ENCODE measurements around the gene GZF1. TPM values are rescaled to one million over a fixed set of nuclear protein-coding genes. Genes with fewer than 3 reads are reported as not detected.

Gene GZF1
- total RNA-seq, 1 donor = 61.0 TPM

- Histone ChIP-seq H3K27me3 (ENCODE audit: insufficient read depth, low read length) (no peaks in the 10 kb centered on the region), H3K4me1 (ENCODE audit: insufficient read depth, low read length) (peaks cover 27% of the 10 kb centered on the region), H3K4me3 (ENCODE audit: low read length) (peak overlapping the region; percentile 64), H3K9me3 (ENCODE audit: low read depth, low read length) (no peaks in the 10 kb centered on the region)
Observed at GRCh38 chr20:23357767-23358562, 4.0 kb upstream of the GZF1 start.

- peaks cover 33% of the 10 kb centered on the region for H3K4me1 ChIP-seq (ENCODE audit: insufficient read depth, low read length)
- H3K27me3 ChIP-seq (ENCODE audit: insufficient read depth, low read length) = no peaks in the 10 kb centered on the region
- H3K9me3 ChIP-seq (ENCODE audit: low read depth, low read length) = no peaks in the 10 kb centered on the region
- peak overlapping the region; percentile 2 for H3K4me3 ChIP-seq (ENCODE audit: low read length)
Observed at GRCh38 chr20:23358563-23358906, 3.4 kb upstream of the GZF1 start.

GRCh38 chr20:23358923-23359593 is 2.9 kb upstream of the GZF1 start:
- Histone ChIP-seq H3K4me3 (ENCODE audit: low read length) (no peak overlapping the region), H3K27me3 (ENCODE audit: insufficient read depth, low read length) (no peaks in the 10 kb centered on the region), H3K9me3 (ENCODE audit: low read depth, low read length) (no peaks in the 10 kb centered on the region)

GRCh38 chr20:23360531-23360930 is 1.5 kb upstream of the GZF1 start:
- Histone ChIP-seq H3K4me3 (ENCODE audit: low read length) (no peak overlapping the region), H3K27me3 (ENCODE audit: insufficient read depth, low read length) (no peaks in the 10 kb centered on the region), H3K4me1 (ENCODE audit: insufficient read depth, low read length) (peaks cover 38% of the 10 kb centered on the region), H3K9me3 (ENCODE audit: low read depth, low read length) (no peaks in the 10 kb centered on the region)

More at GRCh38 chr20:23358923-23359593, 2.9 kb upstream of the GZF1 start:
- H3K4me1 ChIP-seq (ENCODE audit: insufficient read depth, low read length) = peaks cover 35% of the 10 kb centered on the region

GRCh38 chr20:23361119-23361475 is 885 bp upstream of the GZF1 start:
- no peaks in the 10 kb centered on the region for H3K9me3 ChIP-seq (ENCODE audit: low read depth, low read length)
- peak overlapping the region; percentile 59 for H3K4me3 ChIP-seq (ENCODE audit: low read length)
- peaks cover 44% of the 10 kb centered on the region for H3K4me1 ChIP-seq (ENCODE audit: insufficient read depth, low read length)
- H3K27me3 ChIP-seq (ENCODE audit: insufficient read depth, low read length) = no peaks in the 10 kb centered on the region

- Histone ChIP-seq H3K4me1 (ENCODE audit: insufficient read depth, low read length) (peaks cover 46% of the 10 kb centered on the region), H3K9me3 (ENCODE audit: low read depth, low read length) (no peaks in the 10 kb centered on the region), H3K4me3 (ENCODE audit: low read length) (peak overlapping the region; percentile 59), H3K27me3 (ENCODE audit: insufficient read depth, low read length) (no peaks in the 10 kb centered on the region)
Observed at GRCh38 chr20:23362392-23363256, 642 bp downstream of the GZF1 start.

GRCh38 chr20:23363257-23363649 is 1.3 kb downstream of the GZF1 start:
- H3K4me3 ChIP-seq (ENCODE audit: low read length) = no peak overlapping the region
- no peaks in the 10 kb centered on the region for H3K27me3 ChIP-seq (ENCODE audit: insufficient read depth, low read length)
- H3K4me1 ChIP-seq (ENCODE audit: insufficient read depth, low read length) = peaks cover 45% of the 10 kb centered on the region
- H3K9me3 ChIP-seq (ENCODE audit: low read depth, low read length) = no peaks in the 10 kb centered on the region

GRCh38 chr20:23365390-23366165 is 3.6 kb downstream of the GZF1 start:
- H3K4me3 ChIP-seq (ENCODE audit: low read length) = no peak overlapping the region
- peaks cover 43% of the 10 kb centered on the region for H3K4me1 ChIP-seq (ENCODE audit: insufficient read depth, low read length)
- no peaks in the 10 kb centered on the region for H3K27me3 ChIP-seq (ENCODE audit: insufficient read depth, low read length)
- H3K9me3 ChIP-seq (ENCODE audit: low read depth, low read length) = no peaks in the 10 kb centered on the region

GRCh38 chr20:23366384-23366783 is 4.4 kb downstream of the GZF1 start:
- Histone ChIP-seq H3K27me3 (ENCODE audit: insufficient read depth, low read length) (no peaks in the 10 kb centered on the region), H3K4me1 (ENCODE audit: insufficient read depth, low read length) (peaks cover 41% of the 10 kb centered on the region), H3K4me3 (ENCODE audit: low read length) (no peak overlapping the region), H3K9me3 (ENCODE audit: low read depth, low read length) (no peaks in the 10 kb centered on the region)

- H3K9me3 ChIP-seq (ENCODE audit: low read depth, low read length) = no peaks in the 10 kb centered on the region
- H3K4me1 ChIP-seq (ENCODE audit: insufficient read depth, low read length) = peaks cover 37% of the 10 kb centered on the region
- no peaks in the 10 kb centered on the region for H3K27me3 ChIP-seq (ENCODE audit: insufficient read depth, low read length)
- no peak overlapping the region for H3K4me3 ChIP-seq (ENCODE audit: low read length)
Observed at GRCh38 chr20:23367770-23368169, 5.8 kb downstream of the GZF1 start.

- H3K9me3 ChIP-seq (ENCODE audit: low read depth, low read length) = no peaks in the 10 kb centered on the region
- no peaks in the 10 kb centered on the region for H3K27me3 ChIP-seq (ENCODE audit: insufficient read depth, low read length)
- H3K4me3 ChIP-seq (ENCODE audit: low read length) = no peak overlapping the region
- H3K4me1 ChIP-seq (ENCODE audit: insufficient read depth, low read length) = peaks cover 30% of the 10 kb centered on the region
Observed at GRCh38 chr20:23368316-23369071, 6.5 kb downstream of the GZF1 start.

- Histone ChIP-seq H3K4me3 (ENCODE audit: low read length) (no peak overlapping the region), H3K4me1 (ENCODE audit: insufficient read depth, low read length) (peaks cover 27% of the 10 kb centered on the region), H3K27me3 (ENCODE audit: insufficient read depth, low read length) (no peaks in the 10 kb centered on the region), H3K9me3 (ENCODE audit: low read depth, low read length) (no peaks in the 10 kb centered on the region)
Observed at GRCh38 chr20:23369072-23369823, 7.3 kb downstream of the GZF1 start.

GRCh38 chr20:23370274-23370673 is 8.3 kb downstream of the GZF1 start:
- Histone ChIP-seq H3K4me1 (ENCODE audit: insufficient read depth, low read length) (peaks cover 27% of the 10 kb centered on the region), H3K9me3 (ENCODE audit: low read depth, low read length) (no peaks in the 10 kb centered on the region), H3K4me3 (ENCODE audit: low read length) (no peak overlapping the region), H3K27me3 (ENCODE audit: insufficient read depth, low read length) (no peaks in the 10 kb centered on the region)

Data from mononuclear cell (primary cell).